PC-9 (cell line): Measurements from ENCODE around the gene STAT4.

Experiments used
- EZH2 ChIP-seq: fragments of 200-600 bp; sonication (generic); IDR thresholded peaks from 2 replicates; pipeline ENCODE4 v1.8.0; 2017; ENCODE audit warnings: antibody characterized with exemption, low read depth
- TF ChIP-seq, protein P1 (sequence below): fragments of 200-600 bp; sonication (generic); conservative IDR thresholded peaks from 2 replicates; pipeline ENCODE4 v1.6.1; 2017; ENCODE audit warnings: mixed run types, antibody characterized with exemption, mild to moderate bottlenecking, moderate library complexity

DNA sequence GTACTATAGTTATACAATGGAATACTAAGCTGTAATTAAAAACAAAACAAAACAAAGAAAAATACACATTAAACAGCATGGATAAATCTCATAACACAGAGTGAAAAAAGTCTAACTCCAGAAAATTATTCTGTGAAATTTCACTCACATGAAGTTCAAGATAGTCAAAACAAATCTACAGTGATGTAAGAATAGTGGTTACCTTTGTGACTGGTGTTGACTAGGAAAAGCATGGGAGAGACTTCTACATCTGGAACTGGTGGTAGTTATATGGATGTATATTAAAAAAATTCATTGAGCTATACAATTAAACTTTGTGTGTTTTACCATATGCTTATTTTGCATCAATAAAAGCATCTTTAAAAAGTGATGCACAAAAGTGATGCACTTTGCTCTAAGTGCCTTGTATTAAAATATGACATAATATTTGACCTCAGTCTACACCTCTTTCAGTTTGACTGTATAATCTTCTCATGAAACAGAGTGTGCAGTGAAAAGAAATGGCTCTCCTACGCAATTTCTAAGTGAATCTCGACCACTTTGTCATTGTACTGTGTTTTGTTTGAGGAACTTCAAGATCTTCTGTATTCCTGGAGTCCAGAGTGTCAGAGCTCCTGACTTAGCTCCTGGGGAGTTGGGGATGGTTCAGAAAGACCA, 28.0 kb downstream of the STAT4 start:
- TF ChIP-seq, protein P1, sequence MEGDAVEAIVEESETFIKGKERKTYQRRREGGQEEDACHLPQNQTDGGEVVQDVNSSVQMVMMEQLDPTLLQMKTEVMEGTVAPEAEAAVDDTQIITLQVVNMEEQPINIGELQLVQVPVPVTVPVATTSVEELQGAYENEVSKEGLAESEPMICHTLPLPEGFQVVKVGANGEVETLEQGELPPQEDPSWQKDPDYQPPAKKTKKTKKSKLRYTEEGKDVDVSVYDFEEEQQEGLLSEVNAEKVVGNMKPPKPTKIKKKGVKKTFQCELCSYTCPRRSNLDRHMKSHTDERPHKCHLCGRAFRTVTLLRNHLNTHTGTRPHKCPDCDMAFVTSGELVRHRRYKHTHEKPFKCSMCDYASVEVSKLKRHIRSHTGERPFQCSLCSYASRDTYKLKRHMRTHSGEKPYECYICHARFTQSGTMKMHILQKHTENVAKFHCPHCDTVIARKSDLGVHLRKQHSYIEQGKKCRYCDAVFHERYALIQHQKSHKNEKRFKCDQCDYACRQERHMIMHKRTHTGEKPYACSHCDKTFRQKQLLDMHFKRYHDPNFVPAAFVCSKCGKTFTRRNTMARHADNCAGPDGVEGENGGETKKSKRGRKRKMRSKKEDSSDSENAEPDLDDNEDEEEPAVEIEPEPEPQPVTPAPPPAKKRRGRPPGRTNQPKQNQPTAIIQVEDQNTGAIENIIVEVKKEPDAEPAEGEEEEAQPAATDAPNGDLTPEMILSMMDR = no peak
- TF ChIP-seq EZH2 = no peak
